Stomach (tissue), 4 donors: Measurements from ENCODE around the gene RANBP1.

Source experiments
- CTCF ChIP-seq, 7 experiments: fragments of 450-650 bp in 4 of 7; fragments of 200-600 bp in 3 of 7; sonication (generic) in 3 of 7; IDR thresholded peaks; one replicate each; pipeline ENCODE4 v1.5.1; 2016 to 2019; ENCODE audit warnings: antibody characterized with exemption in 7 of 7, control low read depth in 2 of 7, mild to moderate bottlenecking in 1 of 7
- POLR2AphosphoS5 ChIP-seq, 3 donors: sonication (generic); formaldehyde crosslinking; IDR thresholded peaks; one replicate each; pipeline ENCODE4 v1.6.1; 2016; ENCODE audit warnings: antibody characterized with exemption in 3 of 3

GRCh38 chr22:20167643-20168322 is 51.9 kb downstream of the RANBP1 start:
- TF ChIP-seq CTCF (IDR thresholded peaks at IDR 0.05), result no peak
- no peak for TF ChIP-seq POLR2AphosphoS5 (IDR thresholded peaks at IDR 0.05)
